ENCODE measurements around the gene ACSM3. TPM values are rescaled to one million over a fixed set of nuclear protein-coding genes. Genes with fewer than 3 reads are reported as not detected.

ACSM3 gene
- total and polyA plus RNA-seq, 2 experiments from 2014 or later: 5.7 to 8.7 TPM

- H3K4me1 Mint-ChIP-seq: no peaks in the 10 kb centered on the region
- no peak for TF ChIP-seq ETS1 (IDR thresholded peaks at IDR 0.05)
- TF ChIP-seq EZH2 (IDR thresholded peaks at IDR 0.05; ENCODE audit: low read depth, unreplicated experiment): no peak
- TF ChIP-seq POLR2AphosphoS5 (IDR thresholded peaks at IDR 0.05; ENCODE audit: low read depth): no peak
- no peak for TF ChIP-seq ZNF462 (CRISPR knock-in tag; IDR thresholded peaks at IDR 0.05)
- no peak for TF ChIP-seq REST (IDR thresholded peaks at IDR 0.05; ENCODE audit: unreplicated experiment)
- TF ChIP-seq CTCF (conservative IDR thresholded peaks at IDR 0.05; ENCODE audit: low read depth in 2 of 2): no peak
- TF ChIP-seq NANOG (IDR thresholded peaks at IDR 0.05; ENCODE audit: borderline replicate concordance): no peak
- no peak for TF ChIP-seq EZH2phosphoT487 (IDR thresholded peaks at IDR 0.05; ENCODE audit: unreplicated experiment)
- no peak for TF ChIP-seq ZNF331 (CRISPR knock-in tag; IDR thresholded peaks at IDR 0.05; ENCODE audit: low read depth)
- no peak for TF ChIP-seq CREB1 (CRISPR knock-in tag; IDR thresholded peaks at IDR 0.05; ENCODE audit: low read depth)
- TF ChIP-seq STAT1 (IDR thresholded peaks at IDR 0.05; ENCODE audit: unreplicated experiment): no peak
- TF ChIP-seq JUNB (IDR thresholded peaks at IDR 0.05; ENCODE audit: unreplicated experiment): no peak
- no peak for TF ChIP-seq ZNF114 (CRISPR knock-in tag; IDR thresholded peaks at IDR 0.05)
- no peak overlapping the region for H3K4me3 Mint-ChIP-seq
- peaks cover 2% of the 10 kb centered on the region for H3K27me3 Mint-ChIP-seq (ENCODE audit: insufficient read depth, low read depth, poor library complexity)
- H3K36me3 Mint-ChIP-seq (ENCODE audit: low read depth): peaks cover 54% of the 10 kb centered on the region
- H3K36me3 ChIP-seq (ENCODE audit: insufficient read depth): peaks cover 13% of the 10 kb centered on the region; the same call in 1 of the 2 replicates
- no peak overlapping the region for H3K27ac ChIP-seq (ENCODE audit: low read depth)
- H3K4me1 ChIP-seq (ENCODE audit: insufficient read depth): no peaks in the 10 kb centered on the region
- H3K4me2 ChIP-seq: no peak overlapping the region
- no peaks in the 10 kb centered on the region for H3K79me2 ChIP-seq (replicated peaks; ENCODE audit: insufficient read depth)
- H3K9me2 ChIP-seq (ENCODE audit: insufficient read depth): no peaks in the 10 kb centered on the region
- peaks cover 7% of the 10 kb centered on the region; the same call in 1 of the 3 replicates for H3K9me3 Mint-ChIP-seq
- no peak overlapping the region for H3K4me3 ChIP-seq
- no peaks in the 10 kb centered on the region for H3F3A ChIP-seq (replicated peaks; ENCODE audit: low read depth)
- H3K27ac Mint-ChIP-seq: no peak overlapping the region
- DNase-seq (ENCODE audit: low spot score) (no peak), ATAC-seq (no peak)
- no peaks in the 10 kb centered on the region for H4K20me1 ChIP-seq (replicated peaks; ENCODE audit: insufficient read depth)
- no peak overlapping the region for H2AFZ ChIP-seq
- H3K27me3 ChIP-seq (ENCODE audit: insufficient read depth): no peaks in the 10 kb centered on the region
Observed at GRCh38 chr16:20838240-20838639, 74.4 kb downstream of the ACSM3 start.
